ENCODE data around the gene FGD2.

DNA sequence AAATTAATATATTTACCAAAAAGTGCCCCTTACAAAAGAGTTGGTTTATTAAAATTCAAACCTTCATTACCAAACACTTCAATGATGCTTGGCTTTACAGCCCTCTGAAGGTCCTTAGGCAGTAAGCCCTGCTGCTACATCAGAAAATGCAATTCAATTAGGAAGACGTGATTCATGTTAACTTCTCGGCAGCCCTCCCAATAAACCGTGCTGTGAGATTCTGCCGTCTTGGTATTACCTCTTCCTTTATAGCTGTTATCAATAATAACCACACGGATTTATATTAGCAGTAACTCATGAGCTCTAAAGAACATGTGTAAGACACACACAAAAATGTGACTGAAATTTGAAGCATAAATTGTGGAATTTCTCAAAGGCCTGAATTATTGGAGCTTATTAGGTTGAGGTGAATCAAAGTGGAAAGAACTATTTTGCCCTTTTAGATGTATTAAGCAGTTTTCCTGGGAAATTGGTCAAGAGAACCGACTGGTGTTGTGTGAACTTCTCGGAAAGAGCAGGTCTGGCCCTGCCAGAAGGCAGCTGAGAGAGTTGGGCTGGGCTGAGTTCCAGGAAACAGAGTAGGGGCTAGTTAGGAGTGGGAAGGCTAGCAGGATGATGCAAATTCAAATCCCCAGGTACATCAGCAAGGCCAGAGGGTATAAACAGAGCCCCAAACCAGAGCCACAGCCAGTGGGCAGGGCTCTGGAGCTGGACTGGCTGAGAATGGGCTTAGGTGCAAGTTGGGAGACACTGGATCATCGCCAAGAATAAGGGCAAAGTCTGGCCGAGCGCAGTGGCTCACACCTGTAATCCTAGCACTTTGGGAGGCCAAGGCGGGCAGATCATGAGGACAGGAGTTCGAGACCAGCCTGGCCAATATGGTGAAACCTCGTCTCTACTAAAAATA is 33.1 kb downstream of the FGD2 start:
- TF ChIP-seq POLR2A (IDR thresholded peaks at IDR 0.05; ENCODE audit: low read length) = no peak
- no peak for TF ChIP-seq GATA1 (IDR thresholded peaks at IDR 0.05; ENCODE audit: low read depth, low read length)
